ENCODE results near the gene TMEM129.

DNA sequence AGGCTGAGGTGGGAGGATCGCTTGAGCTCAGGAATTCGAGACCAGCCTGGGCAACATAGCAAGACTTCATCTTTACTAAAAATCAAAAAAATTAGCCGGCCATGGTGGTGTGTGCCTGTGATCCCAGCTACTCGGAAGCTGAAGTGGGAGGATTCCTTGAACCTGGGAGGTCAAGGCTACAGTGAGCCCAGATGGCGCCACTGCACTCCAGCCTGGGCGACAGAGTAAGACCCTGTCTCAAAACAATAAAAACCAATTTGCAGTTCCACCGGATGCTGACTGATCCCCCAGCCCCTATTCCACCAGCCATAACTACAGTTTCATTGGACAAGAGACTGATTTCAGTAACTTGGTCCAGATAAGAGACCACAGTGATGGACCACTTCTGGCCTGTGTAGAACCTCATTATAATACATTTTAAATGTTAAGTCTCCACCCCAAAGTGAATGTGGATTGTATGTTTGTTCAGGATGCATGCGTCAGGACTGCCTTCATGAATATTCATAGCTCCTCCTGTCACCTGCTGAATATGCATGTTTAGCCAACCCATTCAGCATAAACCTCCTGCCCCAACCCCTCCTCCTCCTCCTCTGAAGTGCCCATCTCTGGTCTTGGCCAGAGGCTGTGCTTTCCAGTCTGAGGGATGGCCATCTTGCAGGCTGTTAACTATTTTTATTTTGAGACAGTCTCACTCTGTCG is 6.7 kb downstream of the TMEM129 start:
- TF ChIP-seq POLR2A (IDR thresholded peaks at IDR 0.05) (no peak), EP300 (IDR thresholded peaks at IDR 0.05) (no peak)
- TF ChIP-seq, protein P1, sequence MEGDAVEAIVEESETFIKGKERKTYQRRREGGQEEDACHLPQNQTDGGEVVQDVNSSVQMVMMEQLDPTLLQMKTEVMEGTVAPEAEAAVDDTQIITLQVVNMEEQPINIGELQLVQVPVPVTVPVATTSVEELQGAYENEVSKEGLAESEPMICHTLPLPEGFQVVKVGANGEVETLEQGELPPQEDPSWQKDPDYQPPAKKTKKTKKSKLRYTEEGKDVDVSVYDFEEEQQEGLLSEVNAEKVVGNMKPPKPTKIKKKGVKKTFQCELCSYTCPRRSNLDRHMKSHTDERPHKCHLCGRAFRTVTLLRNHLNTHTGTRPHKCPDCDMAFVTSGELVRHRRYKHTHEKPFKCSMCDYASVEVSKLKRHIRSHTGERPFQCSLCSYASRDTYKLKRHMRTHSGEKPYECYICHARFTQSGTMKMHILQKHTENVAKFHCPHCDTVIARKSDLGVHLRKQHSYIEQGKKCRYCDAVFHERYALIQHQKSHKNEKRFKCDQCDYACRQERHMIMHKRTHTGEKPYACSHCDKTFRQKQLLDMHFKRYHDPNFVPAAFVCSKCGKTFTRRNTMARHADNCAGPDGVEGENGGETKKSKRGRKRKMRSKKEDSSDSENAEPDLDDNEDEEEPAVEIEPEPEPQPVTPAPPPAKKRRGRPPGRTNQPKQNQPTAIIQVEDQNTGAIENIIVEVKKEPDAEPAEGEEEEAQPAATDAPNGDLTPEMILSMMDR (IDR thresholded peaks at IDR 0.05), result no peak

Data from ovary (tissue), 3 donors.